ENCODE results near the gene C20orf141.
"Not testable (repeated sequence)": the region's sequence is repeated elsewhere in the genome, so short reads cannot be mapped to it uniquely, and the experiment has no call there.

Gene C20orf141

GRCh38 chr20:2799688-2800520 is 14.9 kb upstream of the C20orf141 start:
- DNase-seq = no peak

GRCh38 chr20:2800521-2801285 is 14.1 kb upstream of the C20orf141 start, which contains the start of gene CPXM1:
TSS of gene CPXM1 (minus strand) at chr20:2800627. CDS start at chr20:2800572, 55 bp downstream.
- peak; percentile 56 for DNase-seq

GRCh38 chr20:2801286-2801728 is 13.5 kb upstream of the C20orf141 start:
- peak; percentile 47 for DNase-seq

GRCh38 chr20:2804041-2804828 is 10.6 kb upstream of the C20orf141 start:
- DNase-seq = no peak

- no peak for DNase-seq
Observed at GRCh38 chr20:2804852-2805688, 9.7 kb upstream of the C20orf141 start.

GRCh38 chr20:2805689-2806350 is 9.0 kb upstream of the C20orf141 start:
- no peak for DNase-seq

- DNase-seq = no peak
Observed at GRCh38 chr20:2806351-2806701, 8.5 kb upstream of the C20orf141 start.

GRCh38 chr20:2807019-2807418 is 7.8 kb upstream of the C20orf141 start:
- no peak for DNase-seq

- not testable (repeated sequence) for DNase-seq
Observed at GRCh38 chr20:2807929-2808328, 6.9 kb upstream of the C20orf141 start.

GRCh38 chr20:2809690-2810089 is 5.1 kb upstream of the C20orf141 start:
- no peak for DNase-seq

GRCh38 chr20:2812189-2812588 is 2.6 kb upstream of the C20orf141 start:
- no peak for DNase-seq

GRCh38 chr20:2814076-2814475 is 711 bp upstream of the C20orf141 start:
- DNase-seq = no peak

GRCh38 chr20:2815242-2815900 is 584 bp downstream of the C20orf141 start:
- no peak for DNase-seq

GRCh38 chr20:2816030-2816582 is 1.3 kb downstream of the C20orf141 start, which contains the start of gene TMEM239:
TSS of gene TMEM239 (plus strand) at chr20:2816364. CDS start at chr20:2816555, 191 bp downstream.
- DNase-seq = no peak

GRCh38 chr20:2816583-2817340 is 2.0 kb downstream of the C20orf141 start:
- peak; percentile 60 for DNase-seq

GRCh38 chr20:2817341-2817726 is 2.5 kb downstream of the C20orf141 start:
- no peak for DNase-seq

- DNase-seq = peak; percentile 67
Observed at GRCh38 chr20:2817891-2818595, 3.3 kb downstream of the C20orf141 start.

- DNase-seq = no peak
Observed at GRCh38 chr20:2820084-2820895, 5.5 kb downstream of the C20orf141 start.

All from RPMI8226 (cell line).